ENCODE data around the gene LBHD2.

GRCh38 chr14:103085106-103086091, 1.4 kb downstream of the LBHD2 start:
- TF ChIP-seq HDGF (IDR thresholded peaks at IDR 0.05; ENCODE audit: borderline replicate concordance) (no peak), FOXA1 (IDR thresholded peaks at IDR 0.05) (no peak), ZNF384 (IDR thresholded peaks at IDR 0.05) (no peak), PKNOX1 (IDR thresholded peaks at IDR 0.05) (no peak), FOXK2 (IDR thresholded peaks at IDR 0.05) (no peak), TARDBP (IDR thresholded peaks at IDR 0.05) (no peak), SUZ12 (IDR thresholded peaks at IDR 0.05) (no peak), FOXM1 (IDR thresholded peaks at IDR 0.05; ENCODE audit: borderline replicate concordance) (no peak)
